Spleen (tissue), 11 donors: ENCODE data around the gene MICALL2. TPM values are rescaled to one million over a fixed set of nuclear protein-coding genes. Genes with fewer than 3 reads are reported as not detected.

ENCODE experiments used
- DNase-seq: peaks from one replicate; pipeline ENCODE4 v3.0.0-alpha.2; 2020
- H3K27ac ChIP-seq, 8 donors: fragments of 200-600 bp; sonication (generic) in 7 of 8; 1 replicate in 4 of 8; 2 replicates in 4 of 8; pipeline versions ENCODE4 v1.5.0 to v1.8.0; 2016 to 2021; ENCODE audit warnings: inconsistent platforms in 4 of 8, mild to moderate bottlenecking in 4 of 8, moderate library complexity in 1 of 8
- H3K27me3 ChIP-seq, 7 donors: fragments of 200-600 bp; sonication (generic) in 6 of 7; replicated peaks in 1 of 7; 1 replicate in 4 of 7; 2 replicates in 3 of 7; pipeline versions ENCODE4 v1.5.0 to v1.8.0; 2016 to 2021; ENCODE audit warnings: inconsistent platforms in 3 of 7, mild to moderate bottlenecking in 1 of 7
- H3K36me3 ChIP-seq, 6 donors: fragments of 200-600 bp; sonication (generic) in 5 of 6; 1 replicate in 4 of 6; 2 replicates in 2 of 6; pipeline versions ENCODE4 v1.5.0 to v1.8.0; 2016 to 2021; ENCODE audit warnings: inconsistent platforms in 2 of 6
- H3K4me1 ChIP-seq, 6 donors: fragments of 200-600 bp; sonication (generic) in 5 of 6; 1 replicate in 3 of 6; 2 replicates in 3 of 6; pipeline versions ENCODE4 v1.5.0 to v1.8.0; 2016 to 2021; ENCODE audit warnings: inconsistent platforms in 3 of 6
- H3K4me3 ChIP-seq, 8 donors: fragments of 200-600 bp; sonication (generic) in 7 of 8; 1 replicate in 4 of 8; 2 replicates in 4 of 8; pipeline versions ENCODE4 v1.5.0 to v1.8.0; 2016 to 2021; ENCODE audit warnings: inconsistent platforms in 4 of 8, mild to moderate bottlenecking in 4 of 8, moderate library complexity in 2 of 8
- H3K9me3 ChIP-seq, 8 donors: fragments of 200-600 bp; sonication (generic) in 7 of 8; 1 replicate in 4 of 8; 2 replicates in 4 of 8; pipeline versions ENCODE4 v1.5.0 to v1.8.0; 2016 to 2021; ENCODE audit warnings: inconsistent platforms in 4 of 8
- POLR2A ChIP-seq, 3 donors: fragments of 450-650 bp; IDR thresholded peaks; one replicate each; pipeline ENCODE4 v1.5.1; 2017; ENCODE audit warnings: antibody characterized with exemption in 3 of 3, mild to moderate bottlenecking in 1 of 3
- POLR2AphosphoS5 ChIP-seq, 3 donors: sonication (generic); formaldehyde crosslinking; IDR thresholded peaks; one replicate each; pipeline ENCODE4 v1.5.1; 2017; ENCODE audit warnings: antibody characterized with exemption in 3 of 3
- WGBS, 5 donors: extraction: QIAGEN DNeasy Blood & Tissue Kit in 3 of 5; methylation state at CpG; one replicate each; pipeline versions ENCODE4 v1.1.5 to v1.1.7; 2013 to 2018; 5-methylcytosine and 5-hydroxymethylcytosine counted together
- intact Hi-C: fragments of 100-400 bp; cut with DNase I; formaldehyde crosslinking; loops from one replicate; pipeline ENCODE4 v1.15.0; 2023; ENCODE audit warnings: low total_unique reads
- polyA plus RNA-seq, 3 donors: library from polyadenylated mRNA; stranded (reverse); fragments of 200-250 nt; gene quantifications; one replicate each; pipeline ENCODE4 v1.2.1, GENCODE V29; 2013
- total RNA-seq, 7 donors: library from RNA; depleted of rRNA in 3 of 7; stranded (reverse); fragments of >200 nt in 3 of 7; fragmentation: NEBNext Ultra II Directional in 4 of 7; extraction: Animal tissue kit (Norgen Biotek cat#: 25700) in 4 of 7; gene quantifications; one replicate each; pipeline versions ENCODE4 v1.1.0 to v1.2.1, GENCODE V29; 2016 to 2021
- TF ChIP-seq, protein P1 (sequence below), 11 experiments: fragments of 200-600 bp in 7 of 11; fragments of 450-650 bp in 4 of 11; sonication (generic) in 4 of 11; IDR thresholded peaks in 8 of 11; conservative IDR thresholded peaks in 3 of 11; 1 replicate in 7 of 11; 2 replicates in 4 of 11; pipeline versions ENCODE4 v1.4.0 to v1.8.0; 2016 to 2021; ENCODE audit warnings: antibody characterized with exemption in 11 of 11, inconsistent platforms in 4 of 11, mild to moderate bottlenecking in 1 of 11
- donor health status: healthy with polysubstance abuse.
- donor health status: DM: no; HTN: no; CAD: no; lungs with moderate emphysema.
- donor health status: DM: no; HTN: no; CAD: no.
- donor health status: Bipolar disorder and iron deficiency.
- donor health status: healthy.
- donor health status: DM: no; HTN: no; CAD: no.
- donor health status: DM: yes; HTN: yes; CAD: no.

MICALL2 gene
- total and polyA plus RNA-seq, 10 donors = 36.3 to 361 (median 96.7) TPM

DNA sequence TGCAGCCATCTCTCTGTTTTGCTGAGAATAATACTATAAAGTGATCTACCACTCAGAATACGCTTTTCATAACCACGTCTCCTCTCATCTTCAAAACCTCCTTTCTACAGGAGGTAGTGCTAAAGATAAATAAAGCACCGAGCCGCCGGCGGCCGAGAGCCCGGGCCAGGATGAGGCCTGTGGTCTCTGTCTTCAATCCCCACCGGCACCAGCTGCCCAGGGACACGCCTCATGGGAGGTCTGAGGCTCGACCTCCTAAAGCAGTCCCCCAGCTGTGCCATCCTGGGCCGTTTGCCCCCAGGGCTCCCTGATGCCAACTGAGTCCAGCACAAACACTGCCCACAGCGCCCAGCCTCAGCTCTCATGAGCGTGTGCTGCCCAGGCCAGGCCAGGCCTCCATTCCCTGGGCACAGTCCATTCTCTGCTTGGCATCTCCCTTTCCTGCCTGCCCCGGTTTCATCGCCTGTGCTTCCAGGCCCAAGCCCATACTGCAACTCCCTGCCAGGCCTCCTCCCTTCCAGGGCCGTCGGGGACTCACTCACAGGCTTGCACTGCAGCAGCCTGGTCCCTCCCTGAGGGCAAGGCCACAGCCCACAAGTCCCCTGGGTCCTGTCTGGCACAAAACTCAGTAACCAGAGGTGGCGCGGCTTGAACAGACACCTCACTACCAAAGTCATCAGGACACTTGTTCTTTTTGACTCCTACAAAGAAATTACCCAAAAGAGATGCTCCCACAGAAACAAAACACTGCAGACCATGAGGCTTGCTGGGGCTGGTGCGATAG, 42.4 kb upstream of the MICALL2 start:
- Histone ChIP-seq H3K4me1 (peaks cover 16 to 57% (median 46%) of the 10 kb centered on the region in 6 donors), H3K4me3 (no peak overlapping the region), H3K36me3 (peaks cover 0 to 64% (median 57%) of the 10 kb centered on the region in 6 donors), H3K9me3 (no peaks in the 10 kb centered on the region), H3K27ac (no peak overlapping the region), H3K27me3 (peaks cover 0 to 5% (median 0%) of the 10 kb centered on the region in 7 donors)
- TF ChIP-seq, protein P1, sequence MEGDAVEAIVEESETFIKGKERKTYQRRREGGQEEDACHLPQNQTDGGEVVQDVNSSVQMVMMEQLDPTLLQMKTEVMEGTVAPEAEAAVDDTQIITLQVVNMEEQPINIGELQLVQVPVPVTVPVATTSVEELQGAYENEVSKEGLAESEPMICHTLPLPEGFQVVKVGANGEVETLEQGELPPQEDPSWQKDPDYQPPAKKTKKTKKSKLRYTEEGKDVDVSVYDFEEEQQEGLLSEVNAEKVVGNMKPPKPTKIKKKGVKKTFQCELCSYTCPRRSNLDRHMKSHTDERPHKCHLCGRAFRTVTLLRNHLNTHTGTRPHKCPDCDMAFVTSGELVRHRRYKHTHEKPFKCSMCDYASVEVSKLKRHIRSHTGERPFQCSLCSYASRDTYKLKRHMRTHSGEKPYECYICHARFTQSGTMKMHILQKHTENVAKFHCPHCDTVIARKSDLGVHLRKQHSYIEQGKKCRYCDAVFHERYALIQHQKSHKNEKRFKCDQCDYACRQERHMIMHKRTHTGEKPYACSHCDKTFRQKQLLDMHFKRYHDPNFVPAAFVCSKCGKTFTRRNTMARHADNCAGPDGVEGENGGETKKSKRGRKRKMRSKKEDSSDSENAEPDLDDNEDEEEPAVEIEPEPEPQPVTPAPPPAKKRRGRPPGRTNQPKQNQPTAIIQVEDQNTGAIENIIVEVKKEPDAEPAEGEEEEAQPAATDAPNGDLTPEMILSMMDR (IDR thresholded peaks at IDR 0.05 in 8 of 11, conservative IDR thresholded peaks at IDR 0.05 in 3 of 11) = no peak
- TF ChIP-seq POLR2AphosphoS5 (IDR thresholded peaks at IDR 0.05) (no peak), POLR2A (IDR thresholded peaks at IDR 0.05) (no peak)
- intact Hi-C loops = no loop called here
- WGBS, 5 donors = 86 to 92% (median 90%) methylated on average over 19 to 21 of the region's 21 CpGs
- DNase-seq = peak; percentile 69

DNA sequence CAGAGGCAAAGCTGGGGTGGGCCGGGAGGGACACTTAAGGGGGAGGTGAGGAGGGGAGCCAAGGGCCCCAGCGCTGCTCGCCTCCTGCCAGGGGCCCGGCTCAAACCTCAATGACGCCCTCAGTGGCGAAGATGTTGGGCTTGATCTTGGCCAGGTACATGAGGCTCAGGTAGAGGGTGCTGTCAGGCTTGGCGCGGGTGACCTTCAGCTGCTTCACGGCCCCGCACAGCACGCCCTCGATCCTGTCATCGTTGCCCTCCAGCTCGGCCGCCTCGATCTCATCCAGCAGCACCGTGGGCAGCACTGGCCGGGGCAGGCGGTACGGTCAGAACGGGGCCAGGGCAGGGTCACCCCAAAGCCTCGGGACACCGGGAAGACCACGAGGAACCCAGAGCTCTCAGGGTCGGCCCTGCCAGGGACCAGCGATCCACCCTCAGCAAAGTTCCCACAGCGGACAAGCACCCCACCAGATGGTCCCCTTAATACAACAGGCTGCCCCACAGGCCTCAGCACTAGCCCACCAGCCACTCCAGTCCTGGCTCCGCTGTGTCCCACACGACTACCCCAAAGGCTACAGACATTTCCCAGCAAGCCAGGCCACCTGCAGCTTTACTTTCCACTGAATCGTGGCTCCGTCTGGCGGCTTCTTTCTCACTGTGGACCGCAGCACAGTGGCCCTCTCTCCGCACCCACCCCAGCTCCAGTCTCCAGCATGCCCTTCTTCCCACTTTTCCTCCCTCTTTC, 41.0 kb upstream of the MICALL2 start:
- Histone ChIP-seq H3K4me1 (peaks cover 16 to 46% (median 35%) of the 10 kb centered on the region in 6 donors), H3K27me3 (no peaks in the 10 kb centered on the region), H3K4me3 (no peak overlapping the region), H3K9me3 (no peaks in the 10 kb centered on the region), H3K36me3 (peaks cover 0 to 78% (median 71%) of the 10 kb centered on the region in 6 donors), H3K27ac (no peak overlapping the region)
- peak; percentile 74 for DNase-seq
- 92 to 98% (median 93%) methylated on average over 11 to 34 of the region's 34 CpGs for WGBS, 5 donors
- intact Hi-C loops = no loop called here
- TF ChIP-seq POLR2AphosphoS5 (IDR thresholded peaks at IDR 0.05) (peak in 1 of 3 donors; percentile 2), POLR2A (IDR thresholded peaks at IDR 0.05) (no peak)
- TF ChIP-seq, protein P1 (IDR thresholded peaks at IDR 0.05 in 8 of 11, conservative IDR thresholded peaks at IDR 0.05 in 3 of 11) = no peak

DNA sequence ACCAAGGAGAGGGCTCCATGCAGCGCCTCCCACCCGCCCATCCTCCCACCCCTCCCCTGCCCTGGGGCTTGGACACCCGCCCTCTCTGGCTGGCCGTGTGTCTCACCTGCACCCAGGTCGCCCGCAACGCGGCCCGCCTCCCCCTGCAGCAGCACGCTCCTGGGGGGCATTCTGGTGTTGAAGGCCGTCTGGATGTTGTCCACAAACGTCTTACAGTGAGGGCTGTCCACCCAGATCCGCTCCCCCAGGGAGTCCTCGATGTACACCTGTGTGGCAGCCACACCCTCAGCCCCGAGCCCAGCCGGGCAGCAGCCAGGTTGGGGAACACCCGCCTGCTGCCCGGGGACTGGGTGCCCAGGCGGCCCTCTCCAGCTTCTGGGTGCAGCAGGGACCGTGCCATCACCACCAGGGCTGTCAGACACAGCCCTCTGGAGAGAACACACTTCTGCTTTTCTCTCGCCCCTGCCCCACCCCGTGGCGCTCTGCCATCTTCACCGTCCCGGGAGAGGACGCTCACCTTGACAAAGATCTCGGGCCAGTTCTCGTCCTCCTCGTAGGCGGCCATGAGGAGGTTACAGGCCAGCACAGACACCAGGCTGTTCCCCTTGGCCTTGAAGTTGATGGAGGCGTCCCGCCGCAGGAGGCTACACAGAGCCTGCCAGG, 40.2 kb upstream of the MICALL2 start:
- no peaks in the 10 kb centered on the region for H3K27me3 ChIP-seq
- H3K9me3 ChIP-seq = no peaks in the 10 kb centered on the region
- no peak overlapping the region for H3K27ac ChIP-seq
- intact Hi-C loops = no loop called here
- TF ChIP-seq POLR2A (IDR thresholded peaks at IDR 0.05) (no peak), POLR2AphosphoS5 (IDR thresholded peaks at IDR 0.05) (no peak)
- peaks cover 0 to 86% (median 78%) of the 10 kb centered on the region in 6 donors for H3K36me3 ChIP-seq
- no peak overlapping the region for H3K4me3 ChIP-seq
- WGBS, 5 donors = 90 to 95% (median 93%) methylated on average over 31 to 33 of the region's 33 CpGs
- no peak for DNase-seq
- peaks cover 16 to 40% (median 27%) of the 10 kb centered on the region in 6 donors for H3K4me1 ChIP-seq

DNA sequence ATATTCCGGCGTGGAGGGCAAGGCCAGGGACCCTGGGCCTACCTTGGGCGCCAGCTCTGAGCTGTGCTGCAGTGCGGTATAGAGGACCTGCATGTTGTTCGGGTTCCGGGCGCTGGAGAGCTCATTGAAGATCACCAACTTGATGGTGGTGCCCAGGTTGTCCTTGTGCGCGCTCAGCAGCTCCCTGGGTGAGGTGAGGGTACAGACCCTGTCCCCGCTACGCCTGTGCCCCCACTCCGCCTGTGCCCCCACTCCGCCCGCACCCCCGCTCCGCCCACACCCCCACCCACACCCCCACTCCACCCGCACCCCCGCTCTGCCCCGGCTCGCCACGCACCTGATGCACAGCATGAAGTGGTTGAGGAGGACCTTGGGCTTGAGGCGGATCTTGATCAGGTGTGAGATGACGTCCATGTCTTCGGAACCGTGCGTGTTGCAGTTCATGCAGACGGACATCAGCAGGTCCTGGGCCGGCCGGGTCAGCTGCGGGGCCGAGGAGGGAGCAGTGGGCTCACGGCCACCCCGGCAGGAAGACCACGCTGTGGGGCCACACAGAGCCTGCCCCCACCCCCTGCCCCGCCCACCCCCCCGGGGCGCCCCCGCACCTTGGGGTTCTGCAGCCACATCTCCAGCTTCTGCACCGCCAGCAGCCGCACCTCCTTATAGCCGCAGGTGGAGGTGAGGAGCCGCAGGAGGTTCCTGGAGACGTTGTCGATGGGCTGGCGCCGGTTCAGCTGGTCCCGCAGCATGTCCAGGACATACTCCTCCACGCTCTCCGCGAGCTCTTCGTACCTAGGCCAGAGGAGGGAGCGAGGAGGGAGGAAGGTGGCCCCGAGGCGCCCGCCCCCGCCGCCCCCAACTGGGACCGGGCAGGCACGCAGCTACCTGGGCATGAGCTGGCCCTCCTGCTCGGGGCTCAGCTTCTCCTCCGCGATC, 39.4 kb upstream of the MICALL2 start:
- Histone ChIP-seq H3K27me3 (no peaks in the 10 kb centered on the region), H3K4me3 (no peak overlapping the region), H3K27ac (no peak overlapping the region), H3K36me3 (peaks cover 0 to 94% (median 87%) of the 10 kb centered on the region in 6 donors), H3K4me1 (peaks cover 16 to 38% (median 24%) of the 10 kb centered on the region in 6 donors), H3K9me3 (no peaks in the 10 kb centered on the region)
- DNase-seq = no peak
- WGBS, 5 donors = 96 to 98% (median 97%) methylated on average over 46 to 62 of the region's 62 CpGs
- intact Hi-C loops = no loop called here
- TF ChIP-seq, protein P1 (IDR thresholded peaks at IDR 0.05 in 8 of 11, conservative IDR thresholded peaks at IDR 0.05 in 3 of 11) = no peak
- TF ChIP-seq POLR2A (IDR thresholded peaks at IDR 0.05) (no peak), POLR2AphosphoS5 (IDR thresholded peaks at IDR 0.05) (no peak)
